GM12878 (cell line): Measurements from ENCODE around the gene ODAPH. TPM values are rescaled to one million over a fixed set of nuclear protein-coding genes. Genes with fewer than 3 reads are reported as not detected.

Experiments
- ATAC-seq: fragments of 200-7000 bp; cut with Tn5 transposase; 3 replicates; pipeline ENCODE4 v1.9.1; 2020; ENCODE audit warnings: mild to moderate bottlenecking, moderate library complexity
- BruUV-seq: library from RNA; stranded (reverse); fragments of 400-500 nt; replicated peaks from 2 replicates; lab custom pipeline; 2021; lab: Mats Ljungman, UMichigan
- CTCF ChIA-PET: fragments of 300-600 bp; sonication (Branson Sonifier 250); formaldehyde crosslinking; extraction: SDS; loops from one replicate; lab custom pipeline; 2021; ENCODE audit warnings: inconsistent platforms; lab: Yijun Ruan, JAX
- POLR2A ChIA-PET: fragments of 350-600 bp; formaldehyde crosslinking; extraction: SDS; loops from one replicate; lab custom pipeline; 2021; ENCODE audit warnings: inconsistent platforms; lab: Charles Lee
- RAD21 ChIA-PET: fragments of 300-600 bp; sonication (Branson Sonifier 250); formaldehyde crosslinking; loops from one replicate; lab custom pipeline; 2023; ENCODE audit warnings: antibody characterized with exemption; ENCODE audit not compliant: unreplicated experiment; lab: Charles Lee
- SMC1A ChIA-PET: fragments of 300-600 bp; sonication (Branson Sonifier 250); formaldehyde crosslinking; loops from one replicate; lab custom pipeline; 2023; ENCODE audit not compliant: unreplicated experiment, uncharacterized antibody; lab: Charles Lee
- DNase-seq: peaks from one replicate; pipeline ENCODE4 v3.0.0-alpha.2; 2011; ENCODE audit warnings: low read depth, low spot score
- FAIRE-seq: peaks from 3 replicates; lab custom pipeline; 2011; peaks lifted over from hg19 to GRCh38; lab: Jason Lieb, UNC
- H2AFZ ChIP-seq: 2 replicates; pipeline ENCODE4 v1.6.0; 2011; ENCODE audit warnings: low read depth, low read length, control low read depth; ENCODE audit not compliant: control insufficient read depth
- H3K27ac ChIP-seq: 2 replicates; pipeline ENCODE4 v1.5.1; 2011; ENCODE audit warnings: control low read depth; ENCODE audit not compliant: control insufficient read depth, insufficient read depth
- H3K27me3 ChIP-seq, 2 experiments: replicated peaks in 1 of 2; 2 replicates each; pipeline versions ENCODE4 v1.6.0 to v1.6.1; 2011; ENCODE audit warnings: low read length in 1 of 2; ENCODE audit not compliant: control insufficient read depth in 2 of 2, insufficient read depth in 2 of 2
- H3K36me3 ChIP-seq, 2 experiments: 2 replicates each; pipeline ENCODE4 v1.5.1; 2011; ENCODE audit warnings: low read length in 1 of 2; ENCODE audit not compliant: control insufficient read depth in 2 of 2, insufficient read depth in 2 of 2
- H3K4me1 ChIP-seq: 2 replicates; pipeline ENCODE4 v1.6.1; 2011; ENCODE audit warnings: mild to moderate bottlenecking, low read length, moderate library complexity, mixed read lengths; ENCODE audit not compliant: control insufficient read depth, insufficient read depth
- H3K4me2 ChIP-seq: 2 replicates; pipeline ENCODE4 v1.6.0; 2011; ENCODE audit warnings: control low read depth; ENCODE audit not compliant: control insufficient read depth, insufficient read depth
- H3K4me3 ChIP-seq: fragments of 200-600 bp; sonication (generic); 2 replicates; pipeline ENCODE4 v1.5.1; 2016
- H3K79me2 ChIP-seq: 2 replicates; pipeline ENCODE4 v1.6.0; 2011; ENCODE audit warnings: low read length; ENCODE audit not compliant: control insufficient read depth, insufficient read depth
- H3K9ac ChIP-seq: 2 replicates; pipeline ENCODE4 v1.8.0; 2011; ENCODE audit warnings: low read length, control low read depth, mixed read lengths; ENCODE audit not compliant: control insufficient read depth, insufficient read depth
- H3K9me3 ChIP-seq: replicated peaks from 3 replicates; pipeline ENCODE4 v1.5.1; 2011; ENCODE audit warnings: mild to moderate bottlenecking, low read length; ENCODE audit not compliant: control insufficient read depth, insufficient read depth
- H4K20me1 ChIP-seq: 2 replicates; pipeline ENCODE4 v1.6.0; 2011; ENCODE audit not compliant: control insufficient read depth, insufficient read depth
- CHD4 ChIP-seq: fragments of 200-600 bp; sonication (generic); IDR thresholded peaks from 2 replicates; pipeline ENCODE4 v1.6.1; 2016; ENCODE audit warnings: mild to moderate bottlenecking
- CREM ChIP-seq: IDR thresholded peaks from 2 replicates; pipeline ENCODE4 v1.6.1; 2014; ENCODE audit warnings: antibody characterized with exemption, low read depth
- MEF2A ChIP-seq: IDR thresholded peaks from 2 replicates; pipeline ENCODE4 v1.6.1; 2011; ENCODE audit warnings: low read depth, mild to moderate bottlenecking, low read length, moderate library complexity; ENCODE audit not compliant: insufficient read depth
- NBN ChIP-seq: fragments of 450-650 bp; IDR thresholded peaks from 2 replicates; pipeline ENCODE4 v1.6.1; 2016
- RAD51 ChIP-seq: fragments of 450-650 bp; IDR thresholded peaks from 2 replicates; pipeline ENCODE4 v1.6.1; 2016; ENCODE audit warnings: moderate library complexity, mild to moderate bottlenecking, inconsistent platforms
- SP1 ChIP-seq: IDR thresholded peaks from one replicate; pipeline ENCODE4 v1.6.1; 2011; ENCODE audit warnings: low read depth, low read length
- STAT3 ChIP-seq: IDR thresholded peaks from 2 replicates; pipeline ENCODE4 v1.6.1; 2011; ENCODE audit warnings: low read depth, low read length, improper control_type of control experiment
- SUPT20H ChIP-seq: IDR thresholded peaks from 2 replicates; pipeline ENCODE4 v1.6.1; 2011; ENCODE audit warnings: low read depth, mild to moderate bottlenecking, low read length, moderate library complexity, borderline replicate concordance; ENCODE audit not compliant: control insufficient read depth
- whole genome bisulfite sequencing: methylation state at CpG from one replicate; pipeline ENCODE4 v1.1.6; 2016; ENCODE audit warnings: low lambda C conversion rate; ENCODE audit not compliant: insufficient replicate concordance, insufficient coverage; ENCODE audit errors: missing lambda C conversion rate; 5-methylcytosine and 5-hydroxymethylcytosine counted together
- in situ Hi-C: fragments of 300-500 bp; cut with MboI; formaldehyde crosslinking; loops from 9 replicates; pipeline ENCODE4 v1.14.3; 2018; ENCODE audit warnings: mixed read lengths
- intact Hi-C: fragments of 100-400 bp; cut with micrococcal nuclease; formaldehyde crosslinking; loops from one replicate; pipeline ENCODE4 v1.14.2; 2022; ENCODE audit not compliant: unreplicated experiment
- polyA plus RNA-seq, 11 experiments: library from polyadenylated mRNA; depleted of rRNA in 4 of 11; unstranded in 6 of 11; stranded (reverse) in 5 of 11; fragments of >200 nt; fragmentation: Nextera tagmentation in 4 of 11; fragmentation: Illumina TruSeq in 1 of 11; extraction: Ambion mirVana in 4 of 11; extraction: Trizol in 1 of 11; gene quantifications; 1 replicate in 1 of 11; 2 replicates in 10 of 11; pipeline versions ENCODE4 v1.2.1 to v1.2.3, GENCODE V29; 2011 to 2016; ENCODE audit warnings: inconsistent platforms in 2 of 11, missing spikeins in 2 of 11, low read depth in 1 of 11
- total RNA-seq, 4 experiments: library from RNA; depleted of rRNA in 3 of 4; stranded (reverse); fragments of >200 nt in 3 of 4; fragmentation: Illumina TruSeq in 1 of 4; extraction: Trizol in 1 of 4; gene quantifications; 2 replicates each; pipeline versions ENCODE4 v1.2.1 to v1.2.3, GENCODE V29; 2013 to 2021
- TF ChIP-seq, protein P1 (sequence below): IDR thresholded peaks from 2 replicates; pipeline ENCODE4 v1.6.1; 2011; ENCODE audit warnings: borderline replicate concordance, low read depth, mild to moderate bottlenecking, moderate library complexity, low read length; ENCODE audit not compliant: insufficient read depth, poor library complexity, severe bottlenecking
- TF ChIP-seq, protein P2 (sequence below): fragments of 450-650 bp; IDR thresholded peaks from 2 replicates; pipeline ENCODE4 v1.6.1; 2018; ENCODE audit warnings: mild to moderate bottlenecking, low read depth, moderate library complexity; ENCODE audit not compliant: partially characterized antibody
- TF ChIP-seq, protein P3 (sequence below): IDR thresholded peaks from 2 replicates; pipeline ENCODE4 v1.6.1; 2011; ENCODE audit warnings: borderline replicate concordance, low read depth, mild to moderate bottlenecking, moderate library complexity, mixed read lengths, low read length; ENCODE audit not compliant: insufficient read depth; ENCODE audit errors: extremely low read length

The ODAPH gene
- total and polyA plus RNA-seq, 10 of the 15 experiments (the other 5 are each of a cell fraction or from before 2014, with no cell fraction given) = 0.06 to 0.13 (median 0.12) TPM; not detected in 6

DNA sequence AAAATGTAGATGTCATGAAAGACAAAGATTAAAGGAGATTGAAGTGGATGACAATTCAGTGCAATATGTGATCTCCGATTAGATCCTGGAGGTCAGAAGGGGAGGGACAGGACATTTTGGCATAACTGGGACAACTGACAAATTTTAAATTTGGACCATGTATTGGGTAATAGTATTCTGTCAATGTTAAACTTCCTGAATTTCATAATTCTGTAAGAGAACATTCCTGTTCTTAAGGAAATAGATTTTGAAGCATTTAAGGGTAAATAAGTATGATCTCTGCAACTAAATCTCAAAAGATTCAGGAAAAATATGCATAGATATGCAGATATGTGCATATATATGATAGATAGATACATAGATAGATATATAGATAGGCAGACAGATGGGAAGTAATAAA is 11.0 kb downstream of the ODAPH start:
- no TSS peak for BruUV-seq
- Histone ChIP-seq H3K36me3 (no peaks in the 10 kb centered on the region), H3K4me2 (no peak overlapping the region), H3K9ac (no peak overlapping the region), H2AFZ (no peak overlapping the region), H3K4me1 (no peaks in the 10 kb centered on the region), H3K27me3 (no peaks in the 10 kb centered on the region; a peak in 1 of 4 replicates), H4K20me1 (no peaks in the 10 kb centered on the region), H3K79me2 (no peaks in the 10 kb centered on the region), H3K4me3 (no peak overlapping the region), H3K27ac (no peak overlapping the region), H3K9me3 (no peaks in the 10 kb centered on the region)
- intact Hi-C loops = no loop called here
- SMC1A ChIA-PET = interaction anchor here (1.2 to 1.5 kb wide), 2 partner anchors 255 to 695 kb away, joined by 3 read pairs; no protein-coding TSS in a partner anchor
- TF ChIP-seq SUPT20H = no peak
- TF ChIP-seq RAD51 = no peak
- TF ChIP-seq MEF2A = no peak
- no peak for TF ChIP-seq NBN
- no peak for TF ChIP-seq STAT3
- TF ChIP-seq CREM = no peak
- no peak for TF ChIP-seq CHD4
- in situ Hi-C loops = no loop called here
- POLR2A ChIA-PET = no interaction called here
- FAIRE-seq (no peak), ATAC-seq (no peak), DNase-seq (no peak)
- CTCF ChIA-PET = interaction anchor here (1.3 to 1.4 kb wide), 2 partner anchors 8 to 281 kb away, joined by 3 to 4 read pairs; no protein-coding TSS in a partner anchor
- 85% methylated on average over 1 of the region's 1 CpG for WGBS
- RAD21 ChIA-PET = no interaction called here

DNA sequence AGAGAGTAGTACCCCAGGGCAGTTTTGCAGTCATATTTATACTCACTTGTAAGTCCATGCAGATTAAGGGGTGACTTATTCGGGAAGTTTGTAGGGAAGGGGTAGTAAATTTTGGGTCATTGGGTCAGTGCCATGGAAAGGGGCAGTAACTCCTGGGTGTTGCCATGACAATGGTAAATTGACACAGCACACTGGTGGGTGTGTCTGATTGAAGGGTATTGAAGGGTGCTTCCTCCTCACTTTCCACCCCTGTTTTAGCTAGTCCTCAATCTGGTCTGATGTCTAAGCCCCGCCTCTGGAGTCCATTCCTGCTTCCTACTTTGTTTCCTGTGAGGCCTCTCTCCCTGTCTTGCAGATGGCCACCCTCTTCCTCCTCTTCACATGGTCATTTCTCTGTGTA is 11.9 kb downstream of the ODAPH start:
- Histone ChIP-seq H3K27ac (no peak overlapping the region), H3K4me1 (no peaks in the 10 kb centered on the region), H3K4me2 (no peak overlapping the region), H3K79me2 (no peaks in the 10 kb centered on the region), H3K9me3 (no peaks in the 10 kb centered on the region), H3K36me3 (no peaks in the 10 kb centered on the region), H3K9ac (no peak overlapping the region), H3K4me3 (no peak overlapping the region), H3K27me3 (no peaks in the 10 kb centered on the region; a peak in 1 of 4 replicates), H2AFZ (no peak overlapping the region; the same call in 1 of the 2 replicates), H4K20me1 (no peaks in the 10 kb centered on the region)
- ChIA-PET SMC1A (interaction anchor here (0.8 to 1.5 kb wide), 3 partner anchors 10 to 695 kb away, joined by 3 read pairs; no protein-coding TSS in a partner anchor), RAD21 (no interaction called here), CTCF (no interaction called here), POLR2A (no interaction called here)
- in situ Hi-C loops (no loop called here), intact Hi-C loops (no loop called here)
- DNase-seq = no peak
- 8% methylated on average over 2 of the region's 2 CpGs for WGBS
- FAIRE-seq = no peak
- ATAC-seq = no peak
- no TSS peak for BruUV-seq
- no peak for TF ChIP-seq SP1
- TF ChIP-seq, protein P1, sequence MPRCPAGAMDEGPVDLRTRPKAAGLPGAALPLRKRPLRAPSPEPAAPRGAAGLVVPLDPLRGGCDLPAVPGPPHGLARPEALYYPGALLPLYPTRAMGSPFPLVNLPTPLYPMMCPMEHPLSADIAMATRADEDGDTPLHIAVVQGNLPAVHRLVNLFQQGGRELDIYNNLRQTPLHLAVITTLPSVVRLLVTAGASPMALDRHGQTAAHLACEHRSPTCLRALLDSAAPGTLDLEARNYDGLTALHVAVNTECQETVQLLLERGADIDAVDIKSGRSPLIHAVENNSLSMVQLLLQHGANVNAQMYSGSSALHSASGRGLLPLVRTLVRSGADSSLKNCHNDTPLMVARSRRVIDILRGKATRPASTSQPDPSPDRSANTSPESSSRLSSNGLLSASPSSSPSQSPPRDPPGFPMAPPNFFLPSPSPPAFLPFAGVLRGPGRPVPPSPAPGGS = no peak
- no peak for TF ChIP-seq CHD4
- TF ChIP-seq, protein P2, sequence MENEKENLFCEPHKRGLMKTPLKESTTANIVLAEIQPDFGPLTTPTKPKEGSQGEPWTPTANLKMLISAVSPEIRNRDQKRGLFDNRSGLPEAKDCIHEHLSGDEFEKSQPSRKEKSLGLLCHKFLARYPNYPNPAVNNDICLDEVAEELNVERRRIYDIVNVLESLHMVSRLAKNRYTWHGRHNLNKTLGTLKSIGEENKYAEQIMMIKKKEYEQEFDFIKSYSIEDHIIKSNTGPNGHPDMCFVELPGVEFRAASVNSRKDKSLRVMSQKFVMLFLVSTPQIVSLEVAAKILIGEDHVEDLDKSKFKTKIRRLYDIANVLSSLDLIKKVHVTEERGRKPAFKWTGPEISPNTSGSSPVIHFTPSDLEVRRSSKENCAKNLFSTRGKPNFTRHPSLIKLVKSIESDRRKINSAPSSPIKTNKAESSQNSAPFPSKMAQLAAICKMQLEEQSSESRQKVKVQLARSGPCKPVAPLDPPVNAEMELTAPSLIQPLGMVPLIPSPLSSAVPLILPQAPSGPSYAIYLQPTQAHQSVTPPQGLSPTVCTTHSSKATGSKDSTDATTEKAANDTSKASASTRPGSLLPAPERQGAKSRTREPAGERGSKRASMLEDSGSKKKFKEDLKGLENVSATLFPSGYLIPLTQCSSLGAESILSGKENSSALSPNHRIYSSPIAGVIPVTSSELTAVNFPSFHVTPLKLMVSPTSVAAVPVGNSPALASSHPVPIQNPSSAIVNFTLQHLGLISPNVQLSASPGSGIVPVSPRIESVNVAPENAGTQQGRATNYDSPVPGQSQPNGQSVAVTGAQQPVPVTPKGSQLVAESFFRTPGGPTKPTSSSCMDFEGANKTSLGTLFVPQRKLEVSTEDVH = no peak
- TF ChIP-seq, protein P3, sequence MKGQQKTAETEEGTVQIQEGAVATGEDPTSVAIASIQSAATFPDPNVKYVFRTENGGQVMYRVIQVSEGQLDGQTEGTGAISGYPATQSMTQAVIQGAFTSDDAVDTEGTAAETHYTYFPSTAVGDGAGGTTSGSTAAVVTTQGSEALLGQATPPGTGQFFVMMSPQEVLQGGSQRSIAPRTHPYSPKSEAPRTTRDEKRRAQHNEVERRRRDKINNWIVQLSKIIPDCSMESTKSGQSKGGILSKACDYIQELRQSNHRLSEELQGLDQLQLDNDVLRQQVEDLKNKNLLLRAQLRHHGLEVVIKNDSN = no peak
